Activated CD8-positive, alpha-beta memory T cell treated with anti-CD3 and anti-CD28 coated beads, Interleukin-2, amount 50 U/mL, for 1 hour (primary cell): ENCODE data around the gene ZNF80.
"Not testable (repeated sequence)": the region's sequence is repeated elsewhere in the genome, so short reads cannot be mapped to it uniquely, and the experiment has no call there.

Source experiments
- DNase-seq: peaks from one replicate; pipeline ENCODE4 v3.0.0-alpha.2; 2020; ENCODE audit errors: extremely low read depth

Gene ZNF80

DNA sequence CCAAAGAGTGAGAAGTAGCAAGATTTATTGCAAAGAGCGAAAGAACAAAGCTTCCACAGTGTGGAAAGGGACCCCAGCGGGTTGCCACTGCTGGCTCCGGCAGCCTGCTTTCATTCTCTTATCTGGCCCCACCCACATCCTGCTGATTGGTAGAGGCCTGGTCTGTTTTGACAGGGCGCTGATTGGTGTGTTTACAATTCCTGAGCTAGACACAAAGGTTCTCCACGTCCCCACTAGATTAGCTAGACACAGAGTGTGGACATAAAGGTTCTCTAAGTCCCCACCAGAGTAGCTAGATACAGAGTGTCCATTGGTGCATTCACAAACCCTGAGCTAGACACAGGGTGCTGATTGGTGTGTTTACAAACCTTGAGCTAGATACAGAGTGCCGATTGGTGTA lies at the start of gene ZNF80:
TSS of gene ZNF80 (minus strand) at position 101 of the 400 bp plus-strand sequence. CDS start 504 bp downstream, outside the sequence.
- DNase-seq = not testable (repeated sequence)

GRCh38 chr3:114286266-114286665 lies 48.9 kb upstream of the ZNF80 start:
- no peak for DNase-seq

DNA sequence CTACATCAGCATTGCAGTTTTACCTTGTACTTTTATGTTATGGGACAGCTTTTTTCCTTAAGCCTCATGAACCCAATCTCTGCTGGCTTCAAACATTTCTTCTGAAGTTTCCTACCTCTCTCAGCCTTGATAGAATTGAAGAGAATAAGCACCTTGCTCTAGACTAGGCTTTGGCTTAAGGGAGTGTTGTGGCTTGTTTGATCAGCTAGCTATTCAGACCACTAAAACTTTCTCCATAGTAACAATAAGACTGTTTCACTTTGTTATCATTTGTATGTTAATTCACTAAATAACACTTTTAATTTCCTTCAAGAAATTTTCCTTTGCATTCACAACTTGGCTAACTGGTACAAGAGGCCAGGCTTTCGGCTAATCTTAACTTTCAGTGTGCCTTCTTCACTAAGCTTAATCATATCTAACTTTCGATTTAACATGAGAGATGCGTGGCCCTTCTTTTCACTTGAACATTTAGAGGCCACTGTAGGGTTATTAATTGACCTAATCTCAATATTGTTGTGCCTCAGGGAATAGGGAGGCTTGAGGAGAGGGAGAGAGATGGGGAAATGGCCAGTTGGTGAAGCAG lies 48.4 kb upstream of the ZNF80 start:
- no peak for DNase-seq

- DNase-seq = no peak
Observed at GRCh38 chr3:114284644-114285043, 47.3 kb upstream of the ZNF80 start.

GRCh38 chr3:114276856-114277255 lies 39.5 kb upstream of the ZNF80 start:
- not testable (repeated sequence) for DNase-seq

- no peak for DNase-seq
Observed at GRCh38 chr3:114274929-114275328, 37.6 kb upstream of the ZNF80 start.

- no peak for DNase-seq
Observed at GRCh38 chr3:114272271-114272670, 34.9 kb upstream of the ZNF80 start.

DNA sequence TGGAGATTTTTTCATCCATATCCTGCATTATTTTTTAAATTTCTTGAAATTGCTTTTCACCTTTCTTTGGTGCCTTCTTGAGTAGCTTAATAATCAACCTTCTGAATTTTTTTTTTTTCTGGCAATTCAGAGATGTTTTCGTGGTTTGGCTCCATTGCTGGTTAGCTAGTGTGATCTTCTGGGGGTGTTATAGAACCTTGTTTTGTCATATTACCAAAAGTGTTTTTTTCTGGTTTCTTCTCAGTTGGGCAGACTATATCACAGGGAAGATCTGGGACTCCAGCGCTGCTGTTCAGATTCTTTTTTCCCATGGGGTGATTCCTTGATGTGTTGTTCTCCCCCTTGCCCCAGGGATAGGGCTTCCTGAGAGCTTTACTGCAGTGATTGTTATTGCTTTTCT lies 32.6 kb upstream of the ZNF80 start:
- no peak for DNase-seq

GRCh38 chr3:114260152-114260551 lies 22.8 kb upstream of the ZNF80 start:
- no peak for DNase-seq

GRCh38 chr3:114259566-114259965 lies 22.2 kb upstream of the ZNF80 start:
- no peak for DNase-seq

GRCh38 chr3:114253505-114253904 lies 16.1 kb upstream of the ZNF80 start:
- DNase-seq = no peak

- DNase-seq = no peak
Observed at GRCh38 chr3:114252954-114253353, 15.6 kb upstream of the ZNF80 start.

GRCh38 chr3:114242947-114243346 lies 5.6 kb upstream of the ZNF80 start:
- no peak for DNase-seq

GRCh38 chr3:114241262-114241661 lies 3.9 kb upstream of the ZNF80 start:
- DNase-seq = no peak

DNA sequence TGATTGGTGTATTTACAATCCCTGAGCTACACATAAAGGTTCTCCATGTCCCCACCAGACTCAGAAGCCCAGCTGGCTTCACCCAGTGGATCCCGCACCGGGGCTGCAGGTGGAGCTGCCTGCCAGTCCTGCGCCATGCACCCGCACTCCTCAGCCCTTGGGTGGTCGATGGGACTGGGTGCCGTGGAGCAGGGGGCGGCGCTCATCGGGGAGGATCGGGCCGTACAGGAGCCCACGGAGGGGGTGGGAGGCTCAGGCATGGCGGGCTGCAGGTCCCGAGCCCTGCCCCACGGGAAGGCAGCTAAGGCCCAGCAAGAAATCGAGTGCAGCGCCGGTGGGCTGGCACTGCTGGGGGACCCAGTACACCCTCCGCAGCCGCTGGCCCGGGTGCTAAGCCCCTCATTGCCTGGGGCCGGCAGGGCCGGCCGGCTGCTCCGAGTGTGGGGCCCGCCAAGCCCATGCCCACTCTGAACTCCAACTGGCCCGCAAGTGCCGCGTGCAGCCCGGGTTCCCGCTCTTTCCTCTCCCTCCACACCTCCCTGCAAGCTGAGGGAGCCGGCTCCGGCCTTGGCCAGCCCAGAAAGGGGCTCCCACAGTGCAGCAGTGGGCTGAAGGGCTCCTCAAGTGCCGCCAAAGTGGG lies 888 bp upstream of the ZNF80 start:
- not testable (repeated sequence) for DNase-seq

DNA sequence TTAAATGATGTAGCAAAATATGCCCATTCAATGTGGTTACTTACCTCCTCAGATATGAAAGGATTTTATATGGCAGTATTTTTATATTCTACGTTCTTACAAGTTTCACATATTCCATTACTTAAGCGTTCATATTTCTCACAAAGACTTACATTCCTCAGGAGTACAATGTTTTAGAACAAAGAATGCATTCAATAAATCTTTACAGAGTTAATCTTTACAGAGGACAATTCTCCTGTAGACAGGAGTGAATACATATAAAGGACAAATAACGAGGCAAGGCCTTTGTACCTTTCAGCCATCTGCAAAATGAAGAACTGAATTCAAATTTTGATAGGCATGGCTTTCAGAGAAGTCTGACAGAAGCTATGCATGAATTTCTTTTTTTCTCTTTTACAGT lies 1.9 kb downstream of the ZNF80 start:
- DNase-seq = no peak

- DNase-seq = no peak
Observed at GRCh38 chr3:114234745-114235144, 2.6 kb downstream of the ZNF80 start.

DNA sequence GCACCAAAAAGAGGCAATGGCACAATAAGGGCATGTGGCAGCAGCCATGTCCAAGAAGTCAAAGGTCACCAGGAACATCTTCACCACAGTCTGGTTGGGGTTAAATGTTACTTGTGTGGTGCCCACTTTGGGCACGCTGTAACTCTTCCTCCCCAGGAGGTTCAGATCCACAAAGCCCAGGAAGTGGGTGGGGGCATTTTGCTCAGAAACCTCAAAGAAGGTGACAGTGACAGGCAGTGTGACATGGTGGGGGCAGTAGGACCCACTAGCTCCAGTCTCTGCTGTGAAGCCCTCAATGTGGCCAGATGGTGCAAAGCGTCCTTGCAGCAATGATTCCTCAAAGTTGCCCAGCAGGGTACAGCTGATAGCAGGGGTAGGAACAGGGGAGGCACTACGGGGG lies 5.8 kb downstream of the ZNF80 start:
- DNase-seq = no peak

DNA sequence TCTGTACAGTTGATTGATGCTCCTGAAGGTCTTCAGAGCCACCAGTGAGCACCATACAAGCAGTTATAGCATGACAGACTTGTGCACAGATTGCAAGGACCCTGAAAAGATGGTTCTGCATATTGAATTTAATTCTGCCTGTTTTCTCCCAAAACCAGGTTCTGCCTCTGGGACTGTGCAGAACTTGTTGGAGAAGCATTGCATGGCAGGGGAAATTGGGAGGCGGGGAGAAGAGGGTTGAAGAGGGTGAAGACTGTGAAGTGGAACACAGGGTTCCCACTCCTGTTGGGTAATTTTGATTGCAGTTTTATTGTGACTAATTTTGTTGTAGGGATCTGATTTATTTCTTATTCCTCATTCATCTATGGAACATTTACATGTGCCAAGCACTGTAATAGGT lies 10.3 kb downstream of the ZNF80 start:
- DNase-seq = no peak

- DNase-seq = no peak
Observed at GRCh38 chr3:114226313-114226712, 11.1 kb downstream of the ZNF80 start.

- peak; percentile 26 for DNase-seq
Observed at GRCh38 chr3:114223143-114223542, 14.2 kb downstream of the ZNF80 start.

- no peak for DNase-seq
Observed at GRCh38 chr3:114221881-114222264, 15.5 kb downstream of the ZNF80 start.

DNA sequence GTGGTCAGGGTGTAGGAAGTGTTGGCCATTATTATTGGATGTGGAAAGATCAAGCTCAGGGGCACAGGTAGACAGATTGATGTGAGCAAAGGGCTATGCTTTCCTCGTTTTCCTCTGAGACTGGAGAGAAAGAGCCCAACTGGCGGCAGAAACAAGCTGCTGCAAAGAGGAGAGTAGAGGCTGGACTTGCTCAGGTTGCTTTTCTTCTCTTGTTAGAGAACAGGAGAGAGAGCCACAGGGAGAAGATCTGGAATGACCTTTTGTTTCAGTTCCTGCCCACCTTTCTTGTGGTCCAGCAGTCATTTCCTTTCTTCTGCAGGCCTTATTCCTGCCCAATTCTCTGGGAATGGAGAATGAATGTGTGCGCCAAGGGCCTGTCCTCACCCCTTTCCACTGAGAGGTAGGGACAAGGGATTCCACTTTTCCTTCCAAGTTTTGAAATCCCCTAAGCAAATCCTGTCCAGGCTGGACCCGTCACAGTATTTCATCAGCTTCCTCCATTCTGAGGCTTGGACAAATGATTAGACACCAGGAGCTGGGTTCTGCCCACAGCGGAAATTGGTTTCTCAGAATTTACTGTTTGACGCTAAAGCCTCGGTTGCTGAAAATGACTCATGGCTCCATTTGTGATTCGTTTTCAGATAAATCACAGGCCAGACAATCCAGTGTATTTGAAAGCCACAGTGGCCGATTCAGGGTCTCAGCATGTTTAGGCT lies 16.1 kb downstream of the ZNF80 start:
- no peak for DNase-seq
